Glutamatergic neuron (in vitro differentiated cells): ENCODE measurements around the gene CPLANE1. TPM values are rescaled to one million over a fixed set of nuclear protein-coding genes. Genes with fewer than 3 reads are reported as not detected.
"Not testable (repeated sequence)": the region's sequence is repeated elsewhere in the genome, so short reads cannot be mapped to it uniquely, and the experiment has no call there.

Source experiments
- DNase-seq: peaks from one replicate; pipeline ENCODE4 v3.0.0; 2022
- H3K27ac Mint-ChIP-seq: one replicate; pipeline ENCODE4 v1.8.0; 2020; ENCODE audit warnings: mild to moderate bottlenecking, mixed read lengths, inconsistent platforms; ENCODE audit not compliant: unreplicated experiment
- H3K27me3 Mint-ChIP-seq: one replicate; pipeline ENCODE4 v1.8.0; 2020; ENCODE audit warnings: mild to moderate bottlenecking, moderate library complexity, mixed read lengths, inconsistent platforms; ENCODE audit not compliant: unreplicated experiment
- H3K36me3 Mint-ChIP-seq: one replicate; pipeline ENCODE4 v1.8.0; 2020; ENCODE audit warnings: mild to moderate bottlenecking, mixed read lengths, inconsistent platforms; ENCODE audit not compliant: unreplicated experiment
- H3K4me1 Mint-ChIP-seq: one replicate; pipeline ENCODE4 v1.8.0; 2020; ENCODE audit warnings: mild to moderate bottlenecking, low read depth, mixed read lengths, inconsistent platforms; ENCODE audit not compliant: unreplicated experiment
- H3K4me3 Mint-ChIP-seq: one replicate; pipeline ENCODE4 v1.8.0; 2020; ENCODE audit warnings: mild to moderate bottlenecking, mixed read lengths, inconsistent platforms; ENCODE audit not compliant: unreplicated experiment
- H3K9me3 Mint-ChIP-seq: one replicate; pipeline ENCODE4 v1.8.0; 2020; ENCODE audit warnings: mild to moderate bottlenecking, moderate library complexity, mixed read lengths, inconsistent platforms; ENCODE audit not compliant: unreplicated experiment
- CTCF ChIP-seq: fragments of 200-600 bp; sonication (generic); IDR thresholded peaks from one replicate; pipeline ENCODE4 v1.5.0; 2021; ENCODE audit not compliant: partially characterized antibody, unreplicated experiment
- total RNA-seq: library from RNA; stranded (reverse); fragmentation: NEBNext Ultra II Directional; extraction: Animal tissue kit (Norgen Biotek cat#: 25700); gene quantifications from one replicate; pipeline ENCODE4 v1.2.1, GENCODE V29; 2021; ENCODE audit not compliant: unreplicated experiment

Gene CPLANE1
- total RNA-seq, 1 donor from 2014 or later, result 37.6 TPM

- H3K4me3 Mint-ChIP-seq, result peak overlapping the region; percentile 46
- peak overlapping the region; percentile 28 for H3K27ac Mint-ChIP-seq
These were observed 1.7 kb downstream of the CPLANE1 start for GRCh38 chr5:37247496-37247895.

GRCh38 chr5:37247036-37247435, 2.1 kb downstream of the CPLANE1 start:
- Mint-ChIP-seq H3K27ac (no peak overlapping the region), H3K36me3 (peaks cover 4% of the 10 kb centered on the region), H3K27me3 (peaks cover 6% of the 10 kb centered on the region), H3K9me3 (peaks cover 2% of the 10 kb centered on the region), H3K4me1 (peaks cover 4% of the 10 kb centered on the region), H3K4me3 (peak overlapping the region; percentile 46)
- no peak for DNase-seq
- no peak for TF ChIP-seq CTCF

More at GRCh38 chr5:37247496-37247895, 1.7 kb downstream of the CPLANE1 start:
- Mint-ChIP-seq H3K36me3 (peaks cover 4% of the 10 kb centered on the region), H3K9me3 (peaks cover 2% of the 10 kb centered on the region), H3K4me1 (peaks cover 4% of the 10 kb centered on the region), H3K27me3 (peaks cover 6% of the 10 kb centered on the region)
- no peak for DNase-seq
- no peak for TF ChIP-seq CTCF

- Mint-ChIP-seq H3K27me3 (peaks cover 1% of the 10 kb centered on the region), H3K36me3 (peaks cover 17% of the 10 kb centered on the region), H3K9me3 (peaks cover 3% of the 10 kb centered on the region), H3K4me3 (no peak overlapping the region), H3K4me1 (no peaks in the 10 kb centered on the region), H3K27ac (no peak overlapping the region)
- DNase-seq, result no peak
- TF ChIP-seq CTCF, result no peak
These were observed 14.9 kb downstream of the CPLANE1 start for GRCh38 chr5:37234288-37234687.

DNA sequence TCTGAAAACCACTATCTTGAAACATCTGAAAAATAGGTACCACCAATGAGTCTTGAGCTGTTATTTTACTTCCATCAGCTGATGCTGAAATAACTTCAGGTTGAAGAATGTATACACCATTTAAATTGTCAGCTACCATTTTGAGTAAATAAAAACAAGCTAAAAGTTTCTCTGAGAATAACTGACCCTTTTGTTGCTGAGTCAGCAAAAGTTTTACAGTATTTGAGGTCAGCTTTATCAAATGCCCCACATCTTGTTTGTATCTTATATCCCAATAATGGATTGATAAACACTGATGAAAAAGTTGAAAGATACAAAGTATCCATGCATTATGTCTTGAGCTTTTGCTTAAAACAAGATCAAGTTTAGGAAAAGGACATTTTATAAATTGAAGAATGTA, 22.8 kb downstream of the CPLANE1 start:
- no peak for TF ChIP-seq CTCF
- no peaks in the 10 kb centered on the region for H3K4me1 Mint-ChIP-seq
- H3K27me3 Mint-ChIP-seq, result no peaks in the 10 kb centered on the region
- DNase-seq, result no peak
- H3K9me3 Mint-ChIP-seq, result no peaks in the 10 kb centered on the region
- H3K27ac Mint-ChIP-seq, result no peak overlapping the region
- peaks cover 4% of the 10 kb centered on the region for H3K36me3 Mint-ChIP-seq
- no peak overlapping the region for H3K4me3 Mint-ChIP-seq

DNA sequence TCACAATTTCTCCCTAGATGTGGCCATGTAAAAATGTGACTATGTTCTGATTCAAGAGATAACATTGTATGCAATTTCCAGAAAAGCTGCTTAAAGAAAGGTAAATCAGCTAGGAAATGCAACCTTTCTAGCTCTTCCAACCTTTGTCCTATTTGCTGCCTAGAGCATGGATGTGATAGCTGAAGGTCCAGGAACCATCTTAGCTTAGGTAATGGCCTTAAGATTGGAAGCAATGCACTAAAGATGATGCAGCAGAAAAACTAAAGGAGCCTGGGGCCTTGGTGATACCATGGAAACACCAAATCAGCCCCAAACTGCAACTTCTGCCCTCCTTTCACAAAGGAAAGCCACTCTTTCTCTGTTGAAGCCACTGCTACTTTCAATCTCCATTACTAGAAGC, 27.0 kb downstream of the CPLANE1 start:
- H3K9me3 Mint-ChIP-seq, result no peaks in the 10 kb centered on the region

DNA sequence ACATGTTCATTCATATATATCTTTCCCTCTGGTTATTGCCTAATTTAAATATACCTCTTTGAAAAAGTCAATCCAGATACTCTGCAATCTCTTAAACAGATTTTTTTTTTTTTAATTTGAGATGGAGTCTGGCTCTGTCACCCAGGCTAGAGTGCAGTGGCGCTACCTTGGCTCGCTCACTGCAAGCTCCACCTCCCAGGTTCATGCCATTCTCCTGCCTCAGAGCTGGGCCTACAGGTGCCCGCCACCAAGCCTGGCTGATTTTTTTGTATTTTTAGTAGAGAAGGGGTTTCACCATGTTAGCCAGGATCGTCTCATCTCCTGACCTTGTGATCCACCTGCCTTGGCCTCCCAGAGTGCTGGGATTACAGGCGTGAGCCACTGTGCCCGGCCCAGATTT, 28.8 kb downstream of the CPLANE1 start:
- H3K27me3 Mint-ChIP-seq, H3K4me3 Mint-ChIP-seq, H3K27ac Mint-ChIP-seq: not testable (repeated sequence)

More for the DNA sequence above, 27.0 kb downstream of the CPLANE1 start:
- no peak for DNase-seq
- no peak for TF ChIP-seq CTCF
- no peak overlapping the region for H3K27ac Mint-ChIP-seq
- peaks cover 4% of the 10 kb centered on the region for H3K36me3 Mint-ChIP-seq
- no peak overlapping the region for H3K4me3 Mint-ChIP-seq
- H3K27me3 Mint-ChIP-seq, result no peaks in the 10 kb centered on the region
- H3K4me1 Mint-ChIP-seq, result no peaks in the 10 kb centered on the region

DNA sequence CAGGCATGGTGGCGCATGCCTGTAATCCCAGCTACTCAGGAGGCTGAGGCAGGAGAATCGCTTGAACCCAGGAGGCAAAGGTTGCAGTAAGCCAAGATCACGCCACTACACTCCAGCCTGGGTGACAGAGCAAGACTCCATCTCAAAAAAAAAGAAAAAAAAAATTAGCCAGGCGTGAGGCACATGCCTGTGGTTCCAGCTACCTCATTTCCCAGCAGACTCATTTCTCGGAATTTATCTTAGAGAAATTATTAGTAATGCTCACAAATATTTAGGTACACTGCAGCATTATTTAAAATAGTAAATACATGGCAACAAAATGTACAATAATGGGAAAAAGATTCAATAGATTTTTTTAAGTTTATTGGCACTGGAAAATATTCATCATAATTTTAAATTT, 29.8 kb downstream of the CPLANE1 start:
- H3K27ac Mint-ChIP-seq, result not testable (repeated sequence)

More for the DNA sequence above, 28.8 kb downstream of the CPLANE1 start:
- not testable (repeated sequence) for DNase-seq, H3K9me3 Mint-ChIP-seq, H3K36me3 Mint-ChIP-seq, H3K4me1 Mint-ChIP-seq

More for the DNA sequence above, 29.8 kb downstream of the CPLANE1 start:
- H3K4me3 Mint-ChIP-seq, H3K27me3 Mint-ChIP-seq, H3K36me3 Mint-ChIP-seq, DNase-seq, H3K9me3 Mint-ChIP-seq, H3K4me1 Mint-ChIP-seq: not testable (repeated sequence)
